ENCODE measurements around the gene LIMS1. TPM values are rescaled to one million over a fixed set of nuclear protein-coding genes. Genes with fewer than 3 reads are reported as not detected.
A peak's percentile ranks its signal among the peaks of the same experiment; 100 is the strongest.
"Not testable (repeated sequence)": the region's sequence is repeated elsewhere in the genome, so short reads cannot be mapped to it uniquely, and the experiment has no call there.

The LIMS1 gene
- polyA plus RNA-seq, 4 donors = 8.3 to 51.4 (median 21.7) TPM

DNA sequence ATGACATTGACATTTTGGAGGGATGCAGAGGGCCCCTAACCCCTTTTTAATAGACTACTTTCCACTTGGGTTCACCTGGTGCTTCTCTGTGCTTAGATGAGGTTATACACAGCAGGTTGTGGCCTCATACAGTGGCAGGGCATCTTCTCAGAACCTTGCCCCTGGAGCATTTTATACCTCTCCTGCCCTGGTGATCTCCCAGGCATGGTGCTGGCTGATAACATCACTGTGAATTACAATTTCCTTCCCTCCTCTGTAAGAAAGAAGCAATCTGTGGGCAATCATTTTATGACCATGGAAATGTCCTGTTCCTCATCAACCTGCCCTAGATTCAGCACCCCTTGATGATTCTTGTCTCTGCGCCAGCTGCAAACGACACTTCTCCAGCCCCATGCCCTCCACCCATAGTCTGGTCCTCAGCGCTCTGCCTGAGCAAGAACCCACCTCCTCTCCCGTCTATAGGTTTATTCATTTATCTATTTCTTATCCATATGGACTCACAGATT, 143.0 kb downstream of the LIMS1 start:
- DNase-seq = peak in 1 of 2 donors; percentile 20
- not testable (repeated sequence) for H3K9me3 ChIP-seq (ENCODE audit: control insufficient read depth in 2 of 2, insufficient read depth in 1 of 2, low read depth in 1 of 2, low read length in 1 of 2); H3K27me3 ChIP-seq (ENCODE audit: control insufficient read depth in 3 of 3, insufficient read depth in 3 of 3, low read length in 3 of 3); H3K4me3 ChIP-seq (ENCODE audit: low read depth in 1 of 3, low read length in 3 of 3); H3K4me1 ChIP-seq (ENCODE audit: control insufficient read depth in 3 of 3, insufficient read depth in 2 of 3, low read depth in 1 of 3, low read length in 2 of 3); FAIRE-seq
- H3K27ac ChIP-seq (ENCODE audit: low read depth in 1 of 3, low read length in 2 of 3) = peak overlapping the region in 1 of 3 donors; percentile 53
- 46 to 65% (median 53%) methylated on average over 4 of the region's 4 CpGs for WGBS, 3 donors
- H3K36me3 ChIP-seq (ENCODE audit: control insufficient read depth in 3 of 3, insufficient read depth in 2 of 3, low read depth in 1 of 3, low read length in 3 of 3) = peaks cover 0 to 25% (median 0%) of the 10 kb centered on the region in 3 donors

- Histone ChIP-seq H3K27ac (ENCODE audit: low read depth in 1 of 3, low read length in 2 of 3) (peak overlapping the region in 2 of 3 donors; percentile 27 to 44), H3K36me3 (ENCODE audit: control insufficient read depth in 3 of 3, insufficient read depth in 2 of 3, low read depth in 1 of 3, low read length in 3 of 3) (peaks cover 0 to 25% (median 0%) of the 10 kb centered on the region in 3 donors)
- not testable (repeated sequence) for H3K9me3 ChIP-seq (ENCODE audit: control insufficient read depth in 2 of 2, insufficient read depth in 1 of 2, low read depth in 1 of 2, low read length in 1 of 2); H3K4me3 ChIP-seq (ENCODE audit: low read depth in 1 of 3, low read length in 3 of 3); FAIRE-seq; H3K4me1 ChIP-seq (ENCODE audit: control insufficient read depth in 3 of 3, insufficient read depth in 2 of 3, low read depth in 1 of 3, low read length in 2 of 3); H3K27me3 ChIP-seq (ENCODE audit: control insufficient read depth in 3 of 3, insufficient read depth in 3 of 3, low read length in 3 of 3)
- DNase-seq = peak; percentile 51 to 69
- WGBS, 3 donors = 5 to 23% (median 18%) methylated on average over 4 of the region's 4 CpGs
Measured at GRCh38 chr2:108678198-108678651, 144.0 kb downstream of the LIMS1 start.

- DNase-seq; H3K4me1 ChIP-seq (ENCODE audit: control insufficient read depth in 3 of 3, insufficient read depth in 2 of 3, low read depth in 1 of 3, low read length in 2 of 3); H3K9me3 ChIP-seq (ENCODE audit: control insufficient read depth in 2 of 2, insufficient read depth in 1 of 2, low read depth in 1 of 2, low read length in 1 of 2); H3K27me3 ChIP-seq (ENCODE audit: control insufficient read depth in 3 of 3, insufficient read depth in 3 of 3, low read length in 3 of 3); H3K4me3 ChIP-seq (ENCODE audit: low read depth in 1 of 3, low read length in 3 of 3); H3K27ac ChIP-seq (ENCODE audit: low read depth in 1 of 3, low read length in 2 of 3): not testable (repeated sequence)
- H3K36me3 ChIP-seq (ENCODE audit: control insufficient read depth in 3 of 3, insufficient read depth in 2 of 3, low read depth in 1 of 3, low read length in 3 of 3) = peaks cover 0 to 18% (median 0%) of the 10 kb centered on the region in 3 donors
- WGBS, 3 donors = no CpG with 5 or more reads among the region's 2 CpGs
- FAIRE-seq = peak; percentile 33
Measured at GRCh38 chr2:108680805-108681204, 146.5 kb downstream of the LIMS1 start.

DNA sequence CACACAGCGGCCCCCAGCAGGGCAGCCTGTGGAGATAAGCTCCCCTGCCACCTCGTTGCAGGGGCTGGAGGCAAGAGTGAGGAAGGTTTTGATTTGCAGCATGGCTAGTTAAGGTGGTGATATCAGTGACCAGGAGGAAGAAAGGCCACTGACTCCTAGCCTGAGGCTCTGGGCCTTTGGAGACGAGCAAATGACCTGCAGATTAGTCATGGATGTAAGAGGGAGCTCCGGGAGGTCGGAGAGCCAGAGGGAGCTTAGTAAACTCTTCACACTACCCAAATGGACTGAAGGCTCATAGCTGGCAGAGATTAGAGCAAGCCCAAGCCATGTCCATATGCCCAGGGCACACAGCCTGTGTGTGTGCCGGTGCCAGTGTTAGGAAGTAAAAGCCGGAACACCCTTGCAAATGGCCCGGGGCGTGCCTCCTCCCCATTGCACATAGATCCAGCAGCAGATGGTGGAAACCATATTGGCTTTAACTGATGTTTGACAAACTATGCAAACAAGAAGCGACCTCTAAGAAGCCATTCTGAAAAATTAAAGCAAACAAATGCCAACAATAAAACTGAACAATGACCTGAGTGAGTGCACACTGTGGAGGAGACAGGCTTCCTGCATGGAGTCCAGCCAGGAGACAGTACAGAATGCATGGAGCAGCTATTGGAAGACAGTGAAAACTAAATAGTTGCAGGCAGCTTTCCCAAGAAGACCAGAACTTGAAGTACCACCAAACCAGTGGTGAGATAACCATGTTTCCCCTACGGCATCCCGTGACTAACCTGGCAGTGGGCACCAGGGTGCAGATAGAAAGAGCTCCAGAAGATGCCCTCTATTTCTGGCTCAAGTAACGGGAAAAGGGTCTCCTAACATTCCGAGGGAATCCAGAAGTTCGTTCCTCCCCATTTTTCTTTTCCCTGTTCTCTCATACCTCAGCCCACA, 154.8 kb downstream of the LIMS1 start:
- not testable (repeated sequence) for H3K4me3 ChIP-seq (ENCODE audit: low read depth in 1 of 3, low read length in 3 of 3); H3K27ac ChIP-seq (ENCODE audit: low read depth in 1 of 3, low read length in 2 of 3); H3K9me3 ChIP-seq (ENCODE audit: control insufficient read depth in 2 of 2, insufficient read depth in 1 of 2, low read depth in 1 of 2, low read length in 1 of 2); FAIRE-seq; H3K4me1 ChIP-seq (ENCODE audit: control insufficient read depth in 3 of 3, insufficient read depth in 2 of 3, low read depth in 1 of 3, low read length in 2 of 3); H3K27me3 ChIP-seq (ENCODE audit: control insufficient read depth in 3 of 3, insufficient read depth in 3 of 3, low read length in 3 of 3); H3K36me3 ChIP-seq (ENCODE audit: control insufficient read depth in 3 of 3, insufficient read depth in 2 of 3, low read depth in 1 of 3, low read length in 3 of 3)
- 63 to 77% (median 74%) methylated on average over 4 to 10 of the region's 15 CpGs for WGBS, 3 donors
- DNase-seq = peak in 1 of 2 donors; percentile 40

DNA sequence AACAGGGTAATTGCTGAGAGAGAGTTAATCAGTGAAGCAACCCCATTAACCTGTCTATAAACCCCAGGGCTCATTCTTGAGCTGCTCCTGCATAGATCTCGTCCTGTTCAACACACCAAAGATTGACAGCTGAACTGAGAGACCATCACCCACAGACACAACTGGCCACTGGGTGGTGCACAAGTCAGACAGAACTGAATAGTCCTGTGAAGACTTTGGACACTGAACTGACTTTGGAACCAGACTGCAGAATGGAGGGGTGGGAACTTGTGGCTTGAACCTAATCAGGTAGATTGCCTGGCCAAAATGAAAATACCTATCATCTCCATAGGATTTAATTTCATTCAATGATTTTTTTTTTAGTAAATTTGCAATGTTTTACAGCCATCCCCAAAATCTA, 155.7 kb downstream of the LIMS1 start:
- not testable (repeated sequence) for H3K36me3 ChIP-seq (ENCODE audit: control insufficient read depth in 3 of 3, insufficient read depth in 2 of 3, low read depth in 1 of 3, low read length in 3 of 3); H3K27me3 ChIP-seq (ENCODE audit: control insufficient read depth in 3 of 3, insufficient read depth in 3 of 3, low read length in 3 of 3); FAIRE-seq; H3K27ac ChIP-seq (ENCODE audit: low read depth in 1 of 3, low read length in 2 of 3); H3K9me3 ChIP-seq (ENCODE audit: control insufficient read depth in 2 of 2, insufficient read depth in 1 of 2, low read depth in 1 of 2, low read length in 1 of 2); H3K4me1 ChIP-seq (ENCODE audit: control insufficient read depth in 3 of 3, insufficient read depth in 2 of 3, low read depth in 1 of 3, low read length in 2 of 3); H3K4me3 ChIP-seq (ENCODE audit: low read depth in 1 of 3, low read length in 3 of 3)
- peak; percentile 26 to 60 for DNase-seq
- no CpG with 5 or more reads among the region's 1 CpG for WGBS, 3 donors

DNA sequence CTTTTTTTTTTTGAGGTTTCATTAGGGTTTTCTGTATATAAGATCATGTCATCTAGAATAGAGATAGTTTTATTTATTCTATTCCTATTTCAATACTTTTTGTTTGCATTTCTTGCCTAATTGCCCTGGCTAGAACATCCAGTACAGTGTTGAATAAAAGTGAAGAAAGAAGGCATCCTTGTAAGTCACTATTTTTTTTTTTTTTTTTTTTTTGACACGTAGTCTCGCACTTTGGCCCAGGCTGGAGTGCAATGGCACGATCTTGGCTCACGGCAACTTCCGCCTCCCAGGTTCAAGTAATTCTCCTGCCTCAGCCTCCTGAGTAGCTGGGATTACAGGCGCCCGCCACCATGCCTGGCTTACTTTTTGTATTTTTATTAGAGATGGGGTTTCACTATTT, 157.2 kb downstream of the LIMS1 start:
- Histone ChIP-seq H3K36me3 (ENCODE audit: control insufficient read depth in 3 of 3, insufficient read depth in 2 of 3, low read depth in 1 of 3, low read length in 3 of 3) (peaks cover 0 to 2% (median under 1%) of the 10 kb centered on the region in 3 donors), H3K27me3 (ENCODE audit: control insufficient read depth in 3 of 3, insufficient read depth in 3 of 3, low read length in 3 of 3) (no peaks in the 10 kb centered on the region), H3K4me3 (ENCODE audit: low read depth in 1 of 3, low read length in 3 of 3) (no peak overlapping the region), H3K4me1 (ENCODE audit: control insufficient read depth in 3 of 3, insufficient read depth in 2 of 3, low read depth in 1 of 3, low read length in 2 of 3) (no peaks in the 10 kb centered on the region), H3K9me3 (ENCODE audit: control insufficient read depth in 2 of 2, insufficient read depth in 1 of 2, low read depth in 1 of 2, low read length in 1 of 2) (no peaks in the 10 kb centered on the region), H3K27ac (ENCODE audit: low read depth in 1 of 3, low read length in 2 of 3) (no peak overlapping the region)
- FAIRE-seq = no peak
- 86 to 96% (median 91%) methylated on average over 7 of the region's 7 CpGs for WGBS, 3 donors
- DNase-seq = peak in 1 of 2 donors; percentile 8

DNA sequence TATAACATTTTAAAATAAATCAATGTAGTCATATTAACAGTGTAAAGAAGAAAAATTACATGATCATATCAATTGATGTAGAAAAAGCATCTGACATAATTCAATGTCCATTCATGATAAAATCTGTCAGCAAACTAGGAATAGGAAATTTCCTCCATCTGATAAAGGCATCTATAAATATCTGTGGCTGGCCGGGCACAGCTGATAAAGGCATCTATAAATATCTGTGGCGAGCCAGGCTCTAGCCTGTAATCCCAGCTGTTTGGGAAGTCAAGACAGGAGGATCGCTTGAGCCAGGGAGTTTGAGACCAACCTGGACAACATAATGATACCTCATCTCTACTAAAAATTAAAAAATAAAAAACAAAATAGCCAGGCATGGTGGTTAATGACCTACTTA, 166.9 kb downstream of the LIMS1 start:
- no peaks in the 10 kb centered on the region for H3K9me3 ChIP-seq (ENCODE audit: control insufficient read depth in 2 of 2, insufficient read depth in 1 of 2, low read depth in 1 of 2, low read length in 1 of 2)
- DNase-seq (no peak), FAIRE-seq (no peak)
- H3K4me3 ChIP-seq (ENCODE audit: low read depth in 1 of 3, low read length in 3 of 3) = no peak overlapping the region
- no peaks in the 10 kb centered on the region for H3K36me3 ChIP-seq (ENCODE audit: control insufficient read depth in 3 of 3, insufficient read depth in 2 of 3, low read depth in 1 of 3, low read length in 3 of 3)
- H3K4me1 ChIP-seq (ENCODE audit: control insufficient read depth in 3 of 3, insufficient read depth in 2 of 3, low read depth in 1 of 3, low read length in 2 of 3) = no peaks in the 10 kb centered on the region
- WGBS, 3 donors = 20 to 45% (median 39%) methylated on average over 3 of the region's 3 CpGs
- H3K27me3 ChIP-seq (ENCODE audit: control insufficient read depth in 3 of 3, insufficient read depth in 3 of 3, low read length in 3 of 3) = no peaks in the 10 kb centered on the region
- no peak overlapping the region for H3K27ac ChIP-seq (ENCODE audit: low read depth in 1 of 3, low read length in 2 of 3)

DNA sequence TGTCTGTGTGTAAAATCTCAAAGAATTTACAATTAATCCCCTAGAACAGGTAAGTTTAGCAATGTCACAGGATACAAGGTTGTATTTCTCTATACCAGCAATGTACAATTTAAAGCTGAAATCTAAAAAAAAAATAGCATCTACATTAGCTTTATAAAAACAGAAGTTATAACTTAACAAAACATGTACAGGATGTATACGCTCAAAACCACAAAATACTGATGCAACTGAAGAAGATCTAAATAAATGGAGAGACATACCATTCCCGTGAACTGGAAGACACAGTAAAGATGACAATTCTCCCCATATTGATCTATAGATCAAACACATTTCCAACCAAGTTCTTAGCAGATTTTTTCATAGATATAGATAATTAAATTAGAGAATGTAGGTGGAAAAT, 167.5 kb downstream of the LIMS1 start:
- Histone ChIP-seq H3K9me3 (ENCODE audit: control insufficient read depth in 2 of 2, insufficient read depth in 1 of 2, low read depth in 1 of 2, low read length in 1 of 2) (peaks cover 0 to 4% of the 10 kb centered on the region in 2 donors), H3K36me3 (ENCODE audit: control insufficient read depth in 3 of 3, insufficient read depth in 2 of 3, low read depth in 1 of 3, low read length in 3 of 3) (no peaks in the 10 kb centered on the region), H3K4me1 (ENCODE audit: control insufficient read depth in 3 of 3, insufficient read depth in 2 of 3, low read depth in 1 of 3, low read length in 2 of 3) (no peaks in the 10 kb centered on the region), H3K27me3 (ENCODE audit: control insufficient read depth in 3 of 3, insufficient read depth in 3 of 3, low read length in 3 of 3) (no peaks in the 10 kb centered on the region), H3K4me3 (ENCODE audit: low read depth in 1 of 3, low read length in 3 of 3) (no peak overlapping the region), H3K27ac (ENCODE audit: low read depth in 1 of 3, low read length in 2 of 3) (no peak overlapping the region)
- no peak for DNase-seq
- no peak for FAIRE-seq
- 80 to 88% (median 87%) methylated on average over 2 of the region's 2 CpGs for WGBS, 3 donors
